ENCODE measurements around the gene FOXO6. TPM values are rescaled to one million over a fixed set of nuclear protein-coding genes. Genes with fewer than 3 reads are reported as not detected.

Gene FOXO6
- total RNA-seq, 1 experiment from 2014 or later = 5.4 TPM

DNA sequence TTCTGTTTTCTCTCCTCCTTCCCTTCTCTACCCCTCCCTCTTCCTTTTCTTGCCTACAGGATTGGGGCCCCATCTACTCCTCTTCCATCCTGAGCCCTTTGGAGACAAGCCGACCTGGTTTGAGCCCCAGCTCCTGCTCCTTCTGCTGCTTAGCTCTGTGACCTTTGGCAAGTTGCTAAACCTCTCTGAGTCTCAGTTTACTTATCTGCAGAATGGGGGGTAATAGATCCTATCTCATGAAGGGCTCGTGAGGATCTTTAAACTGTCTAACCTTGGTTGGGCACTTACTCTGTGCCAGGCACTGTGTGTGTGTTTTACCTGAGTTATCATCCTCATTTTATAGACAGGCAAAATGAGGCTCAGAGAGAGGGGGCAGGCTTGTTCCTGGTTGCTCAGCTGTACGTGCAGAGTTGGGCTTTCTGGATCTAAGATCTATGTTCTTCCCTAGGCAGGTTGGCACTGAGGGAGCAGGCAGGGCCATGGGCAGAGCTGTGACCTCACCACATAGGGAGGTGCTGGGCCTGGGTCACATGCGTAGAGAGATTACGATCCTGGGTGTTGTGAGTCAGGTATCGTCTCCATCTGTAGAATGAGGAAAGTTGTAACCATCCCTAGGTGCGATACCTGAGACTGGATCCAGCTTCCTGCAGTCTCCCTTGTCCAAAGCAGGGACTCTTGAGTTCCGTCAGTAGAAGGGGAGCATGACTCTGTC, 58.5 kb downstream of the FOXO6 start (continued):
- TF ChIP-seq, protein P1, sequence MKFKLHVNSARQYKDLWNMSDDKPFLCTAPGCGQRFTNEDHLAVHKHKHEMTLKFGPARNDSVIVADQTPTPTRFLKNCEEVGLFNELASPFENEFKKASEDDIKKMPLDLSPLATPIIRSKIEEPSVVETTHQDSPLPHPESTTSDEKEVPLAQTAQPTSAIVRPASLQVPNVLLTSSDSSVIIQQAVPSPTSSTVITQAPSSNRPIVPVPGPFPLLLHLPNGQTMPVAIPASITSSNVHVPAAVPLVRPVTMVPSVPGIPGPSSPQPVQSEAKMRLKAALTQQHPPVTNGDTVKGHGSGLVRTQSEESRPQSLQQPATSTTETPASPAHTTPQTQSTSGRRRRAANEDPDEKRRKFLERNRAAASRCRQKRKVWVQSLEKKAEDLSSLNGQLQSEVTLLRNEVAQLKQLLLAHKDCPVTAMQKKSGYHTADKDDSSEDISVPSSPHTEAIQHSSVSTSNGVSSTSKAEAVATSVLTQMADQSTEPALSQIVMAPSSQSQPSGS (CRISPR knock-in tag; IDR thresholded peaks at IDR 0.05; ENCODE audit: borderline replicate concordance, low read depth) = no peak
- TF ChIP-seq USF1 (CRISPR knock-in tag; IDR thresholded peaks at IDR 0.05) (no peak), OVOL2 (CRISPR knock-in tag; IDR thresholded peaks at IDR 0.05; ENCODE audit: borderline replicate concordance) (no peak), CREB1 (CRISPR knock-in tag; IDR thresholded peaks at IDR 0.05) (no peak), ZNF396 (CRISPR knock-in tag; IDR thresholded peaks at IDR 0.05; ENCODE audit: borderline replicate concordance) (no peak), ZNF416 (CRISPR knock-in tag; IDR thresholded peaks at IDR 0.05) (no peak)
- TF ChIP-seq, protein P2, sequence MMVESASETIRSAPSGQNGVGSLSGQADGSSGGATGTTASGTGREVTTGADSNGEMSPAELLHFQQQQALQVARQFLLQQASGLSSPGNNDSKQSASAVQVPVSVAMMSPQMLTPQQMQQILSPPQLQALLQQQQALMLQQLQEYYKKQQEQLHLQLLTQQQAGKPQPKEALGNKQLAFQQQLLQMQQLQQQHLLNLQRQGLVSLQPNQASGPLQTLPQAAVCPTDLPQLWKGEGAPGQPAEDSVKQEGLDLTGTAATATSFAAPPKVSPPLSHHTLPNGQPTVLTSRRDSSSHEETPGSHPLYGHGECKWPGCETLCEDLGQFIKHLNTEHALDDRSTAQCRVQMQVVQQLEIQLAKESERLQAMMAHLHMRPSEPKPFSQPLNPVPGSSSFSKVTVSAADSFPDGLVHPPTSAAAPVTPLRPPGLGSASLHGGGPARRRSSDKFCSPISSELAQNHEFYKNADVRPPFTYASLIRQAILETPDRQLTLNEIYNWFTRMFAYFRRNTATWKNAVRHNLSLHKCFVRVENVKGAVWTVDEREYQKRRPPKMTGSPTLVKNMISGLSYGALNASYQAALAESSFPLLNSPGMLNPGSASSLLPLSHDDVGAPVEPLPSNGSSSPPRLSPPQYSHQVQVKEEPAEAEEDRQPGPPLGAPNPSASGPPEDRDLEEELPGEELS (CRISPR knock-in tag; IDR thresholded peaks at IDR 0.05) = no peak

DNA sequence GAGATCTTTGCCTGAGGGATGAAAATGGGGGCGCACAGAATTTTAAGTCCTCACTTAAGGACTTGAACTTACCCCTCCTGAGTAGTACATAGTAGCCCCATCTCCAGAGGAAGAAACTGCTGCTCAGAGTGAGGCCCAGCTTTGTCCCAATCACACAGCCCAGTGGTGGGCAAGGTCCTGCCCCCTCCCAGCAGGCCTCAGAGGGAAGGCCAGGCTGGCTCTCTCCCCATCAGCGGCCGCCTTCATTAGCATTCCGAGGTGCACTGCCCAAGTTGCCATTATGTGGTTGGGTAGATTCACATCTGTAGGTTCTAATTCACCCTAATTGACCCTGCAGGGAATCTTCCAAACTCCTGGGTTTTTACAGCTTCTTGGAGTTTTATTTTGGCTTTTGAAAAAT, 59.1 kb downstream of the FOXO6 start:
- TF ChIP-seq ESRRA (CRISPR knock-in tag; IDR thresholded peaks at IDR 0.05; ENCODE audit: borderline replicate concordance) (no peak), ZNF219 (CRISPR knock-in tag; IDR thresholded peaks at IDR 0.05; ENCODE audit: borderline replicate concordance) (no peak), CREB1 (CRISPR knock-in tag; IDR thresholded peaks at IDR 0.05) (no peak), NR3C1 (CRISPR knock-in tag; conservative IDR thresholded peaks at IDR 0.05; ENCODE audit: low read depth) (no peak), JAZF1 (CRISPR knock-in tag; IDR thresholded peaks at IDR 0.05) (no peak), CBFB (CRISPR knock-in tag; IDR thresholded peaks at IDR 0.05; ENCODE audit: low read depth) (no peak), TEAD4 (CRISPR knock-in tag; IDR thresholded peaks at IDR 0.05) (no peak), ZNF671 (CRISPR knock-in tag; IDR thresholded peaks at IDR 0.05) (no peak), HMGA2 (CRISPR knock-in tag; IDR thresholded peaks at IDR 0.05) (no peak), ZNF263 (CRISPR knock-in tag; IDR thresholded peaks at IDR 0.05; ENCODE audit: low read depth) (no peak), PRRX2 (CRISPR knock-in tag; IDR thresholded peaks at IDR 0.05) (no peak), FOXK1 (CRISPR knock-in tag; IDR thresholded peaks at IDR 0.05) (no peak)
- TF ChIP-seq, protein P3, sequence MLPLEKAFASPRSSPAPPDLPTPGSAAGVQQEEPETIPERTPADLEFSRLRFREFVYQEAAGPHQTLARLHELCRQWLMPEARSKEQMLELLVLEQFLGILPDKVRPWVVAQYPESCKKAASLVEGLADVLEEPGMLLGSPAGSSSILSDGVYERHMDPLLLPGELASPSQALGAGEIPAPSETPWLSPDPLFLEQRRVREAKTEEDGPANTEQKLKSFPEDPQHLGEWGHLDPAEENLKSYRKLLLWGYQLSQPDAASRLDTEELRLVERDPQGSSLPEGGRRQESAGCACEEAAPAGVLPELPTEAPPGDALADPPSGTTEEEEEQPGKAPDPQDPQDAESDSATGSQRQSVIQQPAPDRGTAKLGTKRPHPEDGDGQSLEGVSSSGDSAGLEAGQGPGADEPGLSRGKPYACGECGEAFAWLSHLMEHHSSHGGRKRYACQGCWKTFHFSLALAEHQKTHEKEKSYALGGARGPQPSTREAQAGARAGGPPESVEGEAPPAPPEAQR (CRISPR knock-in tag; IDR thresholded peaks at IDR 0.05) = no peak
- TF ChIP-seq, protein P4, sequence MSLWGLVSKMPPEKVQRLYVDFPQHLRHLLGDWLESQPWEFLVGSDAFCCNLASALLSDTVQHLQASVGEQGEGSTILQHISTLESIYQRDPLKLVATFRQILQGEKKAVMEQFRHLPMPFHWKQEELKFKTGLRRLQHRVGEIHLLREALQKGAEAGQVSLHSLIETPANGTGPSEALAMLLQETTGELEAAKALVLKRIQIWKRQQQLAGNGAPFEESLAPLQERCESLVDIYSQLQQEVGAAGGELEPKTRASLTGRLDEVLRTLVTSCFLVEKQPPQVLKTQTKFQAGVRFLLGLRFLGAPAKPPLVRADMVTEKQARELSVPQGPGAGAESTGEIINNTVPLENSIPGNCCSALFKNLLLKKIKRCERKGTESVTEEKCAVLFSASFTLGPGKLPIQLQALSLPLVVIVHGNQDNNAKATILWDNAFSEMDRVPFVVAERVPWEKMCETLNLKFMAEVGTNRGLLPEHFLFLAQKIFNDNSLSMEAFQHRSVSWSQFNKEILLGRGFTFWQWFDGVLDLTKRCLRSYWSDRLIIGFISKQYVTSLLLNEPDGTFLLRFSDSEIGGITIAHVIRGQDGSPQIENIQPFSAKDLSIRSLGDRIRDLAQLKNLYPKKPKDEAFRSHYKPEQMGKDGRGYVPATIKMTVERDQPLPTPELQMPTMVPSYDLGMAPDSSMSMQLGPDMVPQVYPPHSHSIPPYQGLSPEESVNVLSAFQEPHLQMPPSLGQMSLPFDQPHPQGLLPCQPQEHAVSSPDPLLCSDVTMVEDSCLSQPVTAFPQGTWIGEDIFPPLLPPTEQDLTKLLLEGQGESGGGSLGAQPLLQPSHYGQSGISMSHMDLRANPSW (CRISPR knock-in tag; conservative IDR thresholded peaks at IDR 0.05; ENCODE audit: low read depth) = no peak
- TF ChIP-seq, protein P5, sequence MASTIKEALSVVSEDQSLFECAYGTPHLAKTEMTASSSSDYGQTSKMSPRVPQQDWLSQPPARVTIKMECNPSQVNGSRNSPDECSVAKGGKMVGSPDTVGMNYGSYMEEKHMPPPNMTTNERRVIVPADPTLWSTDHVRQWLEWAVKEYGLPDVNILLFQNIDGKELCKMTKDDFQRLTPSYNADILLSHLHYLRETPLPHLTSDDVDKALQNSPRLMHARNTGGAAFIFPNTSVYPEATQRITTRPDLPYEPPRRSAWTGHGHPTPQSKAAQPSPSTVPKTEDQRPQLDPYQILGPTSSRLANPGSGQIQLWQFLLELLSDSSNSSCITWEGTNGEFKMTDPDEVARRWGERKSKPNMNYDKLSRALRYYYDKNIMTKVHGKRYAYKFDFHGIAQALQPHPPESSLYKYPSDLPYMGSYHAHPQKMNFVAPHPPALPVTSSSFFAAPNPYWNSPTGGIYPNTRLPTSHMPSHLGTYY (CRISPR knock-in tag; IDR thresholded peaks at IDR 0.05) = no peak
- TF ChIP-seq, protein P6, sequence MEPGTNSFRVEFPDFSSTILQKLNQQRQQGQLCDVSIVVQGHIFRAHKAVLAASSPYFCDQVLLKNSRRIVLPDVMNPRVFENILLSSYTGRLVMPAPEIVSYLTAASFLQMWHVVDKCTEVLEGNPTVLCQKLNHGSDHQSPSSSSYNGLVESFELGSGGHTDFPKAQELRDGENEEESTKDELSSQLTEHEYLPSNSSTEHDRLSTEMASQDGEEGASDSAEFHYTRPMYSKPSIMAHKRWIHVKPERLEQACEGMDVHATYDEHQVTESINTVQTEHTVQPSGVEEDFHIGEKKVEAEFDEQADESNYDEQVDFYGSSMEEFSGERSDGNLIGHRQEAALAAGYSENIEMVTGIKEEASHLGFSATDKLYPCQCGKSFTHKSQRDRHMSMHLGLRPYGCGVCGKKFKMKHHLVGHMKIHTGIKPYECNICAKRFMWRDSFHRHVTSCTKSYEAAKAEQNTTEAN (CRISPR knock-in tag; IDR thresholded peaks at IDR 0.05) = no peak
- ATAC-seq = no peak
- no peaks in the 10 kb centered on the region for H3K36me3 Mint-ChIP-seq
- ChIA-PET CTCF (interaction anchor here (1.3 to 10.8 kb wide), 4 partner anchors 90 to 138 kb away, joined by 4 to 216 read pairs (median 16); no protein-coding TSS in a partner anchor), POLR2A (interaction anchor here (0.8 kb wide), 1 partner anchor 33 kb away, joined by 3 read pairs; no protein-coding TSS in a partner anchor)
- DNase-seq (ENCODE audit: low spot score) = no peak
- H3K27me3 Mint-ChIP-seq (ENCODE audit: low read depth) = no peaks in the 10 kb centered on the region
- H3K4me3 Mint-ChIP-seq = no peak overlapping the region
- H3K4me1 Mint-ChIP-seq = peaks cover 8% of the 10 kb centered on the region
- H3K9me3 Mint-ChIP-seq = no peaks in the 10 kb centered on the region
- no peak overlapping the region for H3K27ac Mint-ChIP-seq
